ENCODE data around the gene SERTAD3.

SERTAD3 gene

DNA sequence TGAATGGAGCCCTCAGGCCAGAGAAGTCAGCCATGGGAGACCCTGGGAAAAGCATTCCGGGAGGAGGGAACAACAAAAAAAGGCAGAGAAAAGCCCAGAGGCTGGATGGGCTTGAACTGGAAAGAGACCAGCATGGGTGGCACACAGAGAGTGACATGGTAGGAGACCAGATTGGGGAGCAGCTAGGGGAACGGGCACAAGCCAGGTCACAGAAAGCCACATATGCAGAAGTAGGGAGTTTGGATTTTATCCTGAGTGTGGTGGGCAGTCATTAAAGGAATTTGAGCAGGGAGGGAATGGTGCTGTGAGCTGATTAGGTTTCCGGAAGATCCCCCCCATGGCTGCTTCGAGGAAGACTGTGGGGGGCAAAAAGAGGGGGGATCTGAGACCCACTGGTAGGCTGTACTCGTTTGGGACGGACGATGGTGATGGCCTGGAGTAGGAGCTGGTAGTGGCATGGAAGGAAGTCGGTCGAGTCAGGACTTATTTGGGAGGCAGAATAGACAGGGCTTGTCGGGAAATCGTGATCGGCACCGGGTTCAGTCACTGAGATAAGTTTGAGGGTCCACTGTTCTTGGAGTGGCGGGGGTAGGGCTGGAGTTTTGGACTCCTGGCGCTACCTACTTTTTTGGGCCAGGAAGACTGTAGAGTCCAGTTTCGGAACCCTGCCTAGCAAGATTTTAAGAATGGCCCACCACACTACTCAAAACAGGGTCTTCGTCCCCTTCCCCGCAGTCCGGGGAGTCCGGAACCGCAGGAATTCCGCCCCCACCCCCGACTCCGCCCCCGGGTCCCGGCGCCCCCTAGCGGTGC, 19.3 kb downstream of the SERTAD3 start:
- DNase-seq (ENCODE audit: low spot score): no peak

DNA sequence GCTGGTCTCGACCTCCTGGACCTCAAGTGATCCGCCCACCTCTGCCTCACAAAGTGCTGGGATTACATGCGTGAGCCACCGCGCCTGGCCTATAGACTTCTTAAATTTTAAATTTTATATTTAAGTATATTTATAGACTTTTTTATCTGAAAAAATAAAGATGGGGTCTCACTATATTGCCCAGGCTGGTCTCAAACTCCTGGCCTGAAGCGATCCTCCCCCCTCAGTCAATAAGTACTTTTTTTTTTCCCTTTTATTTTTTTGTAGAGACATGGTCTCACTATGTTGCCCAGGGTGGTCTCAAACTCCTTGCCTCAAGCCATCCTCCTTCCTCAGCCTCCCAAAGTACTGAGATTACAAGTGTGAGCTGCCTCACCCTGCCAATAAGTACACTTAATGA, 20.2 kb downstream of the SERTAD3 start:
- DNase-seq (ENCODE audit: low spot score): no peak

GRCh38 chr19:40422748-40423566, 21.2 kb downstream of the SERTAD3 start:
- DNase-seq (ENCODE audit: low spot score): no peak

- DNase-seq (ENCODE audit: low spot score): no peak
Observed at GRCh38 chr19:40421993-40422747, 22.0 kb downstream of the SERTAD3 start.

DNA sequence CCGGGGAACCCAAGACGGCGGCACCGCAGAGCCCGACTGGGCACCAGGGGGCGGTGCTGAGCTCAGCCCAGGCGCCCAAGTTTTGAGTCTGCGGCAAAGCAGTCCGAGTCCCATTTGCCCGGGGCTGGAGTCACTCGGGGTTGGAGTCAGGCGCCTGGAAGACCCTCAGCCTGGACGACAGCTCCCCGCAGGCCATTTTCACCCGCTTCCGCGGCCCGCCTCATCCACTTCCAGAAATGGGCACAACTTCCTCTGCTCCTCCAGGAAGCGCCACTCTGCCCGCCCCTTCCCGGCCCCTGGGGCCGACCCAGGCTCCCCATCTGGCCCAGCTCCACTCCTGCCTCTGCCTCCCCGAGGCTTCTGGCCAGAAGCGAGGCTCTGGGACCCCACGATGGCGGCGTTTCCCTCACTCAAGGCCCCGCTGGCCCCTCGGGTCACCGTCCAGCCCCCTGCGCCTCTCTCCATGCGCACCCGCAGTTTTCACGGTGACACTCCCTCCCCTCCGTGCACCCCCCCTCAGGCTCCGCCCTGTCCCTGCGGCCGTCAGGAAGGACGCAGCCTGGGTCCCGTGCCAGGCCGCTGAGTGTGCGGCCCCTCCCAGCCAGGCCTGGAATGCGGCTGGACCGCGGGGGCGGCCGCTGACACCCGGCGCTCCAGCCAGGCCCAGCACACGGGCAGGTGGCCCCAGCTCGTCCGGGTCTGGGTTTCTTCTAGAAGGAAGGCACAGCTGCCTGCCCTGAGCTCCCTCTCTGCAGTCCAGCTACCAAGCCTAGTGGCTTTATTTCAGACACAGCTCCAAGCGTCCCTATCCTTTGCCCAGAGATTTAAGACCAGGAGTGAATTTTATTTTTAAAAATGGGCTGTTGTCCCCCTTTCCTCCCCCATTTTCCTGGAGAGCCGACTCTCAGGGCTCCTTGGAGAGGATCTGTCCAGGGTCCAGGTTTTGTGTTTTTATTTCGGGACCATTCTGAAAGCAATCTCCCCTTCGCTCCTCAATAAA, 23.1 kb downstream of the SERTAD3 start:
- peak; percentile 74 for DNase-seq (ENCODE audit: low spot score)

- DNase-seq (ENCODE audit: low spot score): no peak
Observed at GRCh38 chr19:40420451-40420765, 23.7 kb downstream of the SERTAD3 start.

DNA sequence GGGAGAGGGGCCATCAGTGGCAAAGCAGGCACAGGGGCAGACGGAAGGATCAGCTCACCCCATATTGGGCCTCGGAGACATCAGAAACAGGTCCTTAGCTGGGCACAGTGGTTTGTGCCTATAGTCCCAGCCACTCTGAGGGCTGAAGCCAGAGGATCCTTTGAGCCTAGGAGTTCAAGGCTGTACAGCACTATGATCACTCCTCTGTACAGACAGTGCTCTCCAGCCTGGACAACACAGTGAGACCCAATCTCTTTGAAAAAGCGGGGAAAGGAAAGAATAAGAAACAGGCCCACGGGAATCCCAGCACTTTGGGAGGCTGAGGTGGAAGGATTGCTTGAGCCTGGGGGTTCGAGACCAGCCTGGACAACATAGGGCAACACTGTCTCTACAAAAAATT, 24.4 kb downstream of the SERTAD3 start:
- no peak for DNase-seq (ENCODE audit: low spot score)

GRCh38 chr19:40419066-40419612, 25.0 kb downstream of the SERTAD3 start:
- no peak for DNase-seq (ENCODE audit: low spot score)

GRCh38 chr19:40418040-40418439, 26.1 kb downstream of the SERTAD3 start:
- DNase-seq (ENCODE audit: low spot score): no peak

- no peak for DNase-seq (ENCODE audit: low spot score)
Observed at GRCh38 chr19:40417643-40417981, 26.5 kb downstream of the SERTAD3 start.

- DNase-seq (ENCODE audit: low spot score): no peak
Observed at GRCh38 chr19:40416918-40417642, 27.1 kb downstream of the SERTAD3 start.

DNA sequence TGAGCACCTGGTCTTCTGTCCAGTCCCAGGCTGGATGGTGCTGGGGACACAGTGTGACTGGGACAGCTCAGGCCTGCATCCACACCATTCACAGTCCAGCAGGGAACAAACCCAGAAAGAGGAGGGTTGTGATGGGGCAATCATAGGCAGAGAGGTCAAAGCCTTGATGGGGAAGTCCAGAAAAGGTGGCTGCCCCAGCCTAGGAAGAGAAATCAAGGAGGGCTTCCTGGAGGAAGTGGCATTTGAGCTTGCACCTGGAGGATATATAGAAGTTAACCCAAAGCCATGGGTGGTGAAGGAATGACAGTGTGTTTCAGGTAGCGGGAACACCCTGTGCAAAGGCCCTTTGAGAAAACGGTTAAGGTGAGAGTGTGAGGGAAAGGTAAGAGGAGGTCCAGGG, 28.4 kb downstream of the SERTAD3 start:
- DNase-seq (ENCODE audit: low spot score): no peak

DNA sequence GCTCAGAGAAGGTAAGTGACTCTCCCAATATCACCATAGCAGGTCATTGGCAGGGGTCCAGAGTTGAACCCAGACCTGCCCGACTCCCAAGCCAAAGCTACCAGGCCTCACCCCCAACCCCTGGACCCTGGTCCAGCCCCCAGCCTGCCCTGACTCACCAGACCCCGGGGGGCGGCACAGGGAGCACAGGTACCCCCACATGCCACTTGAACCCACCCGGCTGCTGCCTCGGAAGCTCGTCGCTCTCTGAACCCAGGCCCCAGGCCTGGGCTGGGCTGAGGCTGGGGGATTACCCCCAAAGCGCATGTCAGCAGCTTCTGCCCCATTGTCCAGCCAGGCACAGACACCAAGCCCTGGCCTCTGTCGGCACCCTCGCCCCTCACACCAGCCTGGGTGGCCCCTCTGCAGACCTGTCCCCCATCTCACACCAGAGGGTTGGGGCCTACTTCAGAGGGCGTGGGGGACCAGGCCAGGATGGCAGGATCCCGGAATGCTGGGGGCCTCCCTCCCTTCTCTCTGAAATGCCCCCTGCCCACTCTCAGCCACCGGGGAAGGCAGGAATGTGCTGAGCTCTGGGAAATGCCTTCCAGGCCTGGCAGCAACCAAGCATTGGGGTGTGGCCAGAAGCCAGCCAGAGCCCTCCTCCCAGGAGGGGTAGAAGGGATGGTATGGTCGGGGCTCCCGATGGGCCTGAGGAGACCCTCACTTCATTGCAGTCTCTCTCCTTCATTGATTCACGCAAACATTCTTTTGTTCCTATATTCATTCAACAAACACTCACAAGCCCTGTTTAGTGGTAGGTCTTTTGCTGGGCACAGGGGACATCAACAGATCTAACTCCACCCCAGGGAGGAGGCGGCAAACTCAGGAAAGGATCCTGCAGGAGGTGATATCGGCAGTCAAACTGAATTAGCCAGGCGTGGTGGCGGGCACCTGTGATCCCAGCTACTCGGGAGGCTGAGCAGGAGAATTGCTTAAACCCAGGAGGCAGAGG, 29.3 kb downstream of the SERTAD3 start:
- no peak for DNase-seq (ENCODE audit: low spot score)

GRCh38 chr19:40413291-40413845, 30.8 kb downstream of the SERTAD3 start, which contains the start of gene PRX:
TSS of gene PRX (minus strand) at chr19:40413378. CDS start at chr19:40407932, 5,446 bp downstream.
- no peak for DNase-seq (ENCODE audit: low spot score)

DNA sequence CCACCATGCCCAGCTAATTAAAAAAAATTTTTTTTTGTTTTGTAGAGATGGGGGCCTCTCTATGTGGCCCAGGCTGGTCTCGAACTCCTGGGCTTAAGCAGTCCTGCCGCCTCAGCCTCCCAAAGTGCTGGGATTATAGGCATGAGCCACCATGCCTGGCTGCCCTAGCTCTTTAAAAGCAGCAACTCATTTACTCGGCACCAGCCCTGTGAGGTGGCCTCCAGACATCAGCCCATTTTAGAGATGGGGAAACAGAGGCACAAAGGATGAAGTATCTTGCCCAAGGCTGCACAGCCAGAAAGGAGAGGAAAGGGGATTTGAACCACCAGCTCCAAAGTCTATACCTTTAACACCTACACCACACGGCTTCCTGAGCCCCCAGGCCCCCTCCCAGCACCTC, 31.3 kb downstream of the SERTAD3 start:
- DNase-seq (ENCODE audit: low spot score): no peak

DNA sequence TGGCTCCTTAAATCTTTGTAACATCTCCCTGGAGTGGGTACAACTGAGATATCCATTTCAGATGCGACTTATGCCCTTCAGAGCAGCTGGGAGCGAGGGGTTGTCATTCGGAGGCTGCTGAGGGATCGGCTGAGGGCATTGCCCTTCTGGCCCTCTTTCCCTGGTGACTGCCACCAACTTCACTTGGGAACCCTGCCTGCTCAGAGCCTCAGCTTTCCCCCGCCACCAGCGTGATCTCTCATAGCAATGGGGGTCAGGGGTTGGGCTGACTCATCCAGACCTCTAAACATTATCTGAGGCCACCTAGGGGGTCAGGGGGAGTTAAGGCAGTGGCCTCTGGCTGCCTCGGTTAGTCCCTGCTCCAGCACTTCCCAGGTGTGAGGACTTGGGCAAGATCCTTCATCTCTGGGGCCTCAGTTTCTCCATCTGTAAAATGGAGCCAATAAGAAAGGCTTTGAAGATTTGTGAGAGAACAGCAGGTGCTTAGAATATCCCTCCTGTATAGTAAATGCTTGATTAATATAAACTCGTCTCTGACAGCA, 32.1 kb downstream of the SERTAD3 start:
- no peak for DNase-seq (ENCODE audit: low spot score)

- DNase-seq (ENCODE audit: low spot score): no peak
Observed at GRCh38 chr19:40411125-40411842, 32.9 kb downstream of the SERTAD3 start.

GRCh38 chr19:40410030-40410389, 34.1 kb downstream of the SERTAD3 start:
- no peak for DNase-seq (ENCODE audit: low spot score)
